Measurements from ENCODE around the gene PLEKHH1.

PLEKHH1 gene

GRCh38 chr14:67490196-67490595, 42.9 kb upstream of the PLEKHH1 start:
- no peak for DNase-seq (ENCODE audit: low spot score)
- TF ChIP-seq, protein P1, sequence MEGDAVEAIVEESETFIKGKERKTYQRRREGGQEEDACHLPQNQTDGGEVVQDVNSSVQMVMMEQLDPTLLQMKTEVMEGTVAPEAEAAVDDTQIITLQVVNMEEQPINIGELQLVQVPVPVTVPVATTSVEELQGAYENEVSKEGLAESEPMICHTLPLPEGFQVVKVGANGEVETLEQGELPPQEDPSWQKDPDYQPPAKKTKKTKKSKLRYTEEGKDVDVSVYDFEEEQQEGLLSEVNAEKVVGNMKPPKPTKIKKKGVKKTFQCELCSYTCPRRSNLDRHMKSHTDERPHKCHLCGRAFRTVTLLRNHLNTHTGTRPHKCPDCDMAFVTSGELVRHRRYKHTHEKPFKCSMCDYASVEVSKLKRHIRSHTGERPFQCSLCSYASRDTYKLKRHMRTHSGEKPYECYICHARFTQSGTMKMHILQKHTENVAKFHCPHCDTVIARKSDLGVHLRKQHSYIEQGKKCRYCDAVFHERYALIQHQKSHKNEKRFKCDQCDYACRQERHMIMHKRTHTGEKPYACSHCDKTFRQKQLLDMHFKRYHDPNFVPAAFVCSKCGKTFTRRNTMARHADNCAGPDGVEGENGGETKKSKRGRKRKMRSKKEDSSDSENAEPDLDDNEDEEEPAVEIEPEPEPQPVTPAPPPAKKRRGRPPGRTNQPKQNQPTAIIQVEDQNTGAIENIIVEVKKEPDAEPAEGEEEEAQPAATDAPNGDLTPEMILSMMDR (IDR thresholded peaks at IDR 0.05) = no peak
- no peak overlapping the region for H3K27ac ChIP-seq

GRCh38 chr14:67491285-67491684, 41.8 kb upstream of the PLEKHH1 start:
- no peak overlapping the region for H3K4me3 ChIP-seq
- TF ChIP-seq, protein P1 (IDR thresholded peaks at IDR 0.05) = no peak
- DNase-seq (ENCODE audit: low spot score) = no peak
- no peak overlapping the region for H3K27ac ChIP-seq

More at GRCh38 chr14:67490196-67490595, 42.9 kb upstream of the PLEKHH1 start:
- H3K4me3 ChIP-seq = no peak overlapping the region

DNA sequence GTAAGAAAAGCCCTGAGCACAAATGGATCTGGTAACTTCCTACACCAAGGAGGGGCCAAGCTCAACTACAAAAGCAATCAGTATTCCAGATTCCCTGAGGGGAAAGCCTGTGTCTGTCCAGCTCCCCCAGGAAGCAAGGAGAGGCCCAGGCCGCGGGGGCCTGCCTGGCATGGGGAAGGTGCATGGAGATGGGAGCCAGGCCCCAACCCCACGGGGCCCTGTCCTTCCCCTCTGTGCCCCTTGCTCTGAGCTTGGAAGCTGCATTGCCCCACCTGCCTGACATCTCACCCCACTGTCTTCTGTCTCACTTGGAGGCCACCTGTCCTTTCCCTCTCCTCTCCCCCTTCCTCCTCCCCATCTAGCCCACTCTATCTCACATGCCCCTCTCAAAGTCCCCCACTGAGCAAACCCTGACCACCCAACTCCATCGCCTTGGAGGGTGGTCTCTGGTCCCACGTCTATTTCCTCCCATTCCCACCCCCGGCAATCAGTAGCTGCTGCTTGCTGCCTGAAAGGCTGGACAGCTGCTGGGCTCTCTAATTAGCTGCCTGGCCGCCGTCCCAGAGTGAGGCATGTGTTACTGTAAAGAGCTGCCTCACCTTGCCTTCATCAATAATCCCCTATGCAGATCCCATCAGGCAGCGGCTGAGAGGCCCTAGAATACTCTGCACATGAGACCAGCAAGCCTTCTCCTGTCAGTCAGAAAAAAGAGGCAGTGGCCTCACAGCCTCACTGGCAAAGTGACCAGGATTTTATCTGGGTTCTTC, 41.2 kb upstream of the PLEKHH1 start:
- Histone ChIP-seq H3K27ac (no peak overlapping the region), H3K4me3 (no peak overlapping the region)
- no peak for DNase-seq (ENCODE audit: low spot score)
- TF ChIP-seq, protein P1 (IDR thresholded peaks at IDR 0.05) = no peak

- DNase-seq (ENCODE audit: low spot score) = no peak
- Histone ChIP-seq H3K27ac (no peak overlapping the region), H3K4me3 (no peak overlapping the region)
- TF ChIP-seq, protein P1 (IDR thresholded peaks at IDR 0.05) = no peak
Measured at GRCh38 chr14:67492538-67492937, 40.6 kb upstream of the PLEKHH1 start.

- TF ChIP-seq, protein P1 (IDR thresholded peaks at IDR 0.05) = no peak
- Histone ChIP-seq H3K4me3 (no peak overlapping the region), H3K27ac (no peak overlapping the region)
- DNase-seq (ENCODE audit: low spot score) = no peak
Measured at GRCh38 chr14:67493092-67493717, 39.9 kb upstream of the PLEKHH1 start.

- DNase-seq (ENCODE audit: low spot score) = no peak
- H3K27ac ChIP-seq = no peak overlapping the region
- H3K4me3 ChIP-seq = no peak overlapping the region
- TF ChIP-seq, protein P1 (IDR thresholded peaks at IDR 0.05) = no peak
Measured at GRCh38 chr14:67495827-67496226, 37.3 kb upstream of the PLEKHH1 start.

GRCh38 chr14:67497216-67497615, 35.9 kb upstream of the PLEKHH1 start:
- no peak for DNase-seq (ENCODE audit: low spot score)

More at GRCh38 chr14:67497216-67497615, 35.9 kb upstream of the PLEKHH1 start:
- H3K27ac ChIP-seq = no peak overlapping the region
- TF ChIP-seq, protein P1 (IDR thresholded peaks at IDR 0.05) = no peak
- no peak overlapping the region for H3K4me3 ChIP-seq

Data from coronary artery (tissue), 2 donors.